ENCODE data around the gene EFCAB12. TPM values are rescaled to one million over a fixed set of nuclear protein-coding genes. Genes with fewer than 3 reads are reported as not detected.

The EFCAB12 gene
- total and polyA plus RNA-seq, 2 experiments from 2014 or later = 0.19 to 0.20 TPM

DNA sequence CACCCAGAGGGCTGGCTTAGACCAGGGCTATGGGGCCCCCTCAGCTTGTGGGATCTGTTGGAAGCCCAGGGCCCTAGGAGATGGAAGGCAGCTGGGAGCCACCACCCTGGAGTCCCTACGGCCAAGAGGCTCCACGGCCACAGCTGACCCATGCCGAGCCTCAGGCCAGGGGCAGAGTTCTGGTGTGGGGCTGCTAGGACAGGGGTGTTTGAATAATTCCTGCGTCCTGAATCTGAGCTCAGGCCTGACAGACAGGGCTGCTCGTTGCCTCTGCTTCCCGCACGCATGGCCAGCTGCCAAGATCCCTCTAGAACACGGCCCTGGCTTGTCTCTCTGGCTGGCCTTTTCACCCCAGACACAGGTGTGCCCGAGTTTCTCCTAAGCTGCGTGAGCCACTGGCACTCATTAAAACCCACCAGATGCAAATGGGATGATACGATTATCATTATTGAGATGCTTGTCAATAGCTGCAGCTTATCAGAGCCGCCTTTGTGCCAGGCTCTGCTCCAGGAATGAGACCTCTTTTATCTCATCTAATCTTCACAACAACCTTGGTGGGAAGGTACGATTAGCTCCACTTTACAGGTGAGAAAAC is 70.2 kb downstream of the EFCAB12 start:
- H3K4me3 ChIP-seq = no peak overlapping the region
- no peak overlapping the region for H3K4me2 ChIP-seq
- no peak for DNase-seq (ENCODE audit: low spot score)
- H3K4me1 ChIP-seq (ENCODE audit: insufficient read depth) = peaks cover 3% of the 10 kb centered on the region
- no peaks in the 10 kb centered on the region for H4K20me1 ChIP-seq (ENCODE audit: insufficient read depth, poor library complexity, severe bottlenecking)
- no peaks in the 10 kb centered on the region for H3K9me2 ChIP-seq (replicated peaks; ENCODE audit: insufficient read depth)
- no peaks in the 10 kb centered on the region for H3K27me3 ChIP-seq
- 79% methylated on average over 13 of the region's 13 CpGs for WGBS (ENCODE audit: low lambda C conversion rate, missing lambda C conversion rate)
- H3K79me2 ChIP-seq = no peaks in the 10 kb centered on the region
- no peak overlapping the region for H3K27ac ChIP-seq
- H3K36me3 ChIP-seq (replicated peaks; ENCODE audit: insufficient read depth, low read depth) = no peaks in the 10 kb centered on the region
- no peaks in the 10 kb centered on the region for H3K9me3 ChIP-seq (ENCODE audit: low read depth)
- no peak overlapping the region for H2AFZ ChIP-seq
- TF ChIP-seq EZH2phosphoT487 (IDR thresholded peaks at IDR 0.05; ENCODE audit: low read depth, severe bottlenecking, unreplicated experiment) (no peak), EZH2 (IDR thresholded peaks at IDR 0.05; ENCODE audit: borderline replicate concordance) (no peak)
- TF ChIP-seq, protein P1, sequence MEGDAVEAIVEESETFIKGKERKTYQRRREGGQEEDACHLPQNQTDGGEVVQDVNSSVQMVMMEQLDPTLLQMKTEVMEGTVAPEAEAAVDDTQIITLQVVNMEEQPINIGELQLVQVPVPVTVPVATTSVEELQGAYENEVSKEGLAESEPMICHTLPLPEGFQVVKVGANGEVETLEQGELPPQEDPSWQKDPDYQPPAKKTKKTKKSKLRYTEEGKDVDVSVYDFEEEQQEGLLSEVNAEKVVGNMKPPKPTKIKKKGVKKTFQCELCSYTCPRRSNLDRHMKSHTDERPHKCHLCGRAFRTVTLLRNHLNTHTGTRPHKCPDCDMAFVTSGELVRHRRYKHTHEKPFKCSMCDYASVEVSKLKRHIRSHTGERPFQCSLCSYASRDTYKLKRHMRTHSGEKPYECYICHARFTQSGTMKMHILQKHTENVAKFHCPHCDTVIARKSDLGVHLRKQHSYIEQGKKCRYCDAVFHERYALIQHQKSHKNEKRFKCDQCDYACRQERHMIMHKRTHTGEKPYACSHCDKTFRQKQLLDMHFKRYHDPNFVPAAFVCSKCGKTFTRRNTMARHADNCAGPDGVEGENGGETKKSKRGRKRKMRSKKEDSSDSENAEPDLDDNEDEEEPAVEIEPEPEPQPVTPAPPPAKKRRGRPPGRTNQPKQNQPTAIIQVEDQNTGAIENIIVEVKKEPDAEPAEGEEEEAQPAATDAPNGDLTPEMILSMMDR (IDR thresholded peaks at IDR 0.05; ENCODE audit: poor library complexity) = no peak

DNA sequence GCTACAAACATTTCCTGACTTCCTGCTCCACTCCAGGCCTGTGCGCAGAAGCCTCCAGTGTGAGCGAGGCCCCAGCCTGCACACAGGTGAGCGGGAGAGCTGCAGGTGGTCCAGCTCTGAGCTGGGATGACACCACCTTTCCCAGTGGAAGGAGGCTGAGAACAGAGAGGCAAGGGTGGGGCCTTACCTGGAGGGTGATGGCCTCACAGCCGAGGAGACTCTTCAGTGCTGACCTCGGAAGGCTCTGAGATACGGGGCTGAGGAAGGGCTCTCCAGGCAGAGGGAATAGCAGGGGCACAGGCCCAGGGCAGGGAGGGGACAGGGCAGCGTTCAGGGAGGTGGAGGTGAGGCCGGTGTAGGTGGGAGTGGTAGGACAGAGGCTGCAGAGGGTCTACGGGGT is 70.8 kb downstream of the EFCAB12 start:
- Histone ChIP-seq H3K4me2 (no peak overlapping the region), H3K27me3 (no peaks in the 10 kb centered on the region), H3K9me2 (replicated peaks; ENCODE audit: insufficient read depth) (no peaks in the 10 kb centered on the region), H3K4me3 (no peak overlapping the region), H3K4me1 (ENCODE audit: insufficient read depth) (peaks cover 3% of the 10 kb centered on the region), H3K9me3 (ENCODE audit: low read depth) (no peaks in the 10 kb centered on the region), H3K27ac (no peak overlapping the region), H3K79me2 (no peaks in the 10 kb centered on the region), H4K20me1 (ENCODE audit: insufficient read depth, poor library complexity, severe bottlenecking) (no peaks in the 10 kb centered on the region), H3K36me3 (replicated peaks; ENCODE audit: insufficient read depth, low read depth) (no peaks in the 10 kb centered on the region), H2AFZ (no peak overlapping the region)
- no peak for DNase-seq (ENCODE audit: low spot score)
- TF ChIP-seq, protein P1 (IDR thresholded peaks at IDR 0.05; ENCODE audit: poor library complexity) = no peak
- no peak for TF ChIP-seq EZH2phosphoT487 (IDR thresholded peaks at IDR 0.05; ENCODE audit: low read depth, severe bottlenecking, unreplicated experiment)
- TF ChIP-seq EZH2 (IDR thresholded peaks at IDR 0.05; ENCODE audit: borderline replicate concordance) = no peak
- WGBS (ENCODE audit: low lambda C conversion rate, missing lambda C conversion rate) = 89% methylated on average over 9 of the region's 9 CpGs

DNA sequence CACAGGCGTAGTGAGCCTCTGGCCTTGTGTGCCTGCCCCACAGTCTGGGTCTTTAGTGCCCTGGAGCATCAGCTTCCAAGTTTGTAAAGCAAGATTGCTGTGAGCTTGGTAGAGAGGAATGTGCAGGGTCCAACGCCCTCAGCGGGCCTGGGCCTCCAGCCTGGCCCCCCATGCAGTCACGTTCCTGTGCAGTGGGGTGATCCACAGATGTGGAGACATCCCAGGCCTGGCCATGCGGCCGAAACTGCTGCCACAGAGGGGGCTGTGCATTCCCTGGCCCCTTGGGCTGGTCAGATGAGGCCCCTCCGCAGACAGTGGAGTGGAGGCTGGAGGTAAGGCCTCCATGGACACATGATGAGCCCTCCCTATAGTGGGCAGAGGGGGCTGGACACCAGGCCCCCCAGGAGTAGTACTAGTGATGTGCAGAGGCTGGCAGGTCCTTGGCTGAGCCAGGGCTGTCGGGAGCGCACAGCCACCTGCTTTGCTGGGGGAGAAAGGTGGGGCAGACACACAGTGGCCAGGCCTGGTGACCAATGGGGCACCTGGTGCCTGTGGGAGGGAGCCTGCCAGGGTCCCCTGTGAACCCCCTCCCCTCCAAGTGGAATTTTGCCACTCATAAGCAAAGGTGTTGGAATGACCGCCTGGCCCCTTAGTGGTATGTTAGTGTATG is 71.5 kb downstream of the EFCAB12 start:
- H2AFZ ChIP-seq = no peak overlapping the region
- H3K4me2 ChIP-seq = no peak overlapping the region
- H3K4me3 ChIP-seq = no peak overlapping the region
- no peaks in the 10 kb centered on the region for H3K79me2 ChIP-seq
- peaks cover 3% of the 10 kb centered on the region for H3K4me1 ChIP-seq (ENCODE audit: insufficient read depth)
- WGBS (ENCODE audit: low lambda C conversion rate, missing lambda C conversion rate) = 88% methylated on average over 10 of the region's 10 CpGs
- no peaks in the 10 kb centered on the region for H3K9me2 ChIP-seq (replicated peaks; ENCODE audit: insufficient read depth)
- no peaks in the 10 kb centered on the region for H3K9me3 ChIP-seq (ENCODE audit: low read depth)
- no peak for DNase-seq (ENCODE audit: low spot score)
- H3K27ac ChIP-seq = no peak overlapping the region
- H4K20me1 ChIP-seq (ENCODE audit: insufficient read depth, poor library complexity, severe bottlenecking) = no peaks in the 10 kb centered on the region
- no peak for TF ChIP-seq EZH2 (IDR thresholded peaks at IDR 0.05; ENCODE audit: borderline replicate concordance)
- TF ChIP-seq, protein P1 (IDR thresholded peaks at IDR 0.05; ENCODE audit: poor library complexity) = no peak
- no peak for TF ChIP-seq EZH2phosphoT487 (IDR thresholded peaks at IDR 0.05; ENCODE audit: low read depth, severe bottlenecking, unreplicated experiment)
- H3K27me3 ChIP-seq = no peaks in the 10 kb centered on the region
- no peaks in the 10 kb centered on the region for H3K36me3 ChIP-seq (replicated peaks; ENCODE audit: insufficient read depth, low read depth)
